ENCODE data around the gene MRPS18C. TPM values are rescaled to one million over a fixed set of nuclear protein-coding genes. Genes with fewer than 3 reads are reported as not detected.

The MRPS18C gene
- total and polyA plus RNA-seq, 2 donors (not counting 3 experiments of a cell fraction or from before 2014, with no cell fraction given): 22.2 to 64.8 TPM

DNA sequence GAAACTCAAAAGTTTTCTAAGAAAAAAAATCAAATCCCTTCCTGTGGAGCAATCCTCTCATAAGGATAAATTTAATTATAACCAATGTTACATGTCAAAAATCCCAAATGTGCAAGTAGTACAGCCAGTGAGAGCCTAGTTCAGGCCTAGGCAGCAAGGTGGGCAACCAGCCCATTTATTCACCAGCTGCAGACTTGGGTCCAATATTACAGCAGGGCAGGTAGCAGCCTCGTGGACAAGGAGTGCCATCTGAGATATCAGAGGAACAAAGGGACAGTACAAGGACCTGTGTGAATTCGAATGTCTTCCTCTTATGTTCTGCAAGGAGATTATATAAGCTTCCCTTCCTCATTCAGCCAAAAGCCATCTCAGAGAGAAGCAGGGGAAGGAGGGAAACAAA is 6.8 kb upstream of the MRPS18C start:
- H2AFZ ChIP-seq (ENCODE audit: low read depth, low read length): no peak overlapping the region
- no peaks in the 10 kb centered on the region for H3K36me3 ChIP-seq (ENCODE audit: control insufficient read depth in 2 of 2, extremely low read depth in 1 of 2, insufficient read depth in 2 of 2, low read length in 2 of 2)
- H3K27ac ChIP-seq (ENCODE audit: insufficient read depth, low read depth, low read length): no peak overlapping the region
- no peaks in the 10 kb centered on the region for H3K9me1 ChIP-seq (replicated peaks; ENCODE audit: control insufficient read depth, extremely low read depth, insufficient read depth, low read length)
- H3K4me2 ChIP-seq (ENCODE audit: insufficient read depth, low read length): no peak overlapping the region
- H3K9me3 ChIP-seq (replicated peaks; ENCODE audit: control insufficient read depth, insufficient read depth, low read length): no peaks in the 10 kb centered on the region
- H4K20me1 ChIP-seq (replicated peaks; ENCODE audit: control insufficient read depth, extremely low read depth, insufficient read depth, low read length): no peaks in the 10 kb centered on the region
- dilution Hi-C loops (cut with MboI; ENCODE audit: extremely low pct_ligation_motif_present, low sequenced_read_pairs): no loop called here
- FAIRE-seq (no peak), DNase-seq (ENCODE audit: low read depth, low spot score) (no peak)
- no peak overlapping the region for H3K9ac ChIP-seq (replicated peaks; ENCODE audit: extremely low read depth, insufficient read depth, low read length)
- intact Hi-C loops (cut with micrococcal nuclease): no loop called here
- ChIA-PET POLR2A (no interaction called here), CTCF (no interaction called here)
- TF ChIP-seq MYC (IDR thresholded peaks at IDR 0.05; ENCODE audit: low read depth, low read length) (no peak), POLR2A (IDR thresholded peaks at IDR 0.05; ENCODE audit: low read depth, low read length) (no peak), EZH2 (IDR thresholded peaks at IDR 0.05; ENCODE audit: borderline replicate concordance, low read depth, low read length, severe bottlenecking) (no peak), GATA2 (IDR thresholded peaks at IDR 0.05; ENCODE audit: insufficient read depth, insufficient read length, low read depth, low read length) (no peak), JUN (IDR thresholded peaks at IDR 0.05; ENCODE audit: borderline replicate concordance, insufficient read depth, insufficient read length, low read depth) (no peak), POLR2AphosphoS5 (IDR thresholded peaks at IDR 0.05; ENCODE audit: insufficient read depth, low read depth, low read length) (no peak), CTCF (IDR thresholded peaks at IDR 0.05; ENCODE audit: extremely low read depth in 1 of 2, insufficient read depth in 1 of 2, low read depth in 1 of 2, low read length in 2 of 2) (no peak), FOS (IDR thresholded peaks at IDR 0.05; ENCODE audit: borderline replicate concordance, insufficient read depth, low read length) (no peak)
- TF ChIP-seq, protein P1, sequence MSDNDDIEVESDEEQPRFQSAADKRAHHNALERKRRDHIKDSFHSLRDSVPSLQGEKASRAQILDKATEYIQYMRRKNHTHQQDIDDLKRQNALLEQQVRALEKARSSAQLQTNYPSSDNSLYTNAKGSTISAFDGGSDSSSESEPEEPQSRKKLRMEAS (IDR thresholded peaks at IDR 0.05; ENCODE audit: insufficient read depth, insufficient read length): no peak
- H3K4me1 ChIP-seq (ENCODE audit: control insufficient read depth, extremely low read depth, insufficient read depth, low read length): peaks cover 9% of the 10 kb centered on the region
- peaks cover 8% of the 10 kb centered on the region for H3K79me2 ChIP-seq (ENCODE audit: control insufficient read depth, insufficient read depth, low read length)
- BruUV-seq (replicated peaks): no TSS peak
- H3K4me3 ChIP-seq (replicated peaks in 1 of 3; ENCODE audit: insufficient read depth in 1 of 3, low read depth in 1 of 3, low read length in 3 of 3): no peak overlapping the region
- no peaks in the 10 kb centered on the region for H3K27me3 ChIP-seq (ENCODE audit: control insufficient read depth in 2 of 2, insufficient read depth in 2 of 2, low read length in 2 of 2)

Data from endothelial cell of umbilical vein (primary cell).